Ectodermal cell (in vitro differentiated cells): ENCODE measurements around the gene C3orf22.

Experiments
- H3K27ac ChIP-seq: 2 replicates; pipeline ENCODE4 v1.7.0; 2013; ENCODE audit warnings: mild to moderate bottlenecking, low read depth, low read length; ENCODE audit not compliant: insufficient read depth, poor library complexity, severe bottlenecking
- H3K27me3 ChIP-seq: 2 replicates; pipeline ENCODE4 v1.7.0; 2013; ENCODE audit warnings: mild to moderate bottlenecking, low read length; ENCODE audit not compliant: insufficient read depth, control insufficient read depth, poor library complexity, severe bottlenecking
- H3K36me3 ChIP-seq: one replicate; pipeline ENCODE4 v1.7.0; 2013; ENCODE audit warnings: low read length; ENCODE audit not compliant: control insufficient read depth, insufficient read depth
- H3K4me1 ChIP-seq: one replicate; pipeline ENCODE4 v1.7.0; 2013; ENCODE audit warnings: low read length; ENCODE audit not compliant: control insufficient read depth, insufficient read depth
- H3K4me3 ChIP-seq: 2 replicates; pipeline ENCODE4 v1.7.0; 2013; ENCODE audit warnings: low read depth, low read length, control low read depth; ENCODE audit not compliant: insufficient read depth
- H3K9me3 ChIP-seq: 2 replicates; pipeline ENCODE4 v1.7.0; 2013; ENCODE audit warnings: mild to moderate bottlenecking, low read length, moderate library complexity; ENCODE audit not compliant: control insufficient read depth
- WGBS, 2 experiments: methylation state at CpG; one replicate each; pipeline ENCODE4 v1.1.7; 2013; ENCODE audit warnings: missing lambda C conversion rate in 2 of 2; 5-methylcytosine and 5-hydroxymethylcytosine counted together

Gene C3orf22

DNA sequence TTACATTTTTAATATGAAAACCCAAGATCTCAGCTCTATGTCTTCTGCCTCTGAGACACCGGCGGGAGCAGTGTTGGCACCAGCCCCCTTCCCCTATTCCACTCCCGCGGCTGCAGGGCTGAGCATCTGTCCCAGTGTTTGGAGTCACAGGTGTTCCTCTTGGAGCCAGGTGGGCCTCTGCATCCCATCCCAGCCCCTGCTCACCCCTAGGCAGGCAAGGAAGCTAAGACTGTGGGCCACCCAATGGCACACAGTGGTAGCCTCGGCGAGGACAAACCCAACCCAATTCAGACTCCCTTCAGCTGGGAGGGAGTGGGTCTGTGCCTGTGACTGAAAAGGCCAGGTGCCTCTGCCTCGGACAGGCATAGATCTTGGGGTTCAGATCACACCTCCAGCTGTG lies 31.7 kb downstream of the C3orf22 start:
- Histone ChIP-seq H3K27me3 (peaks cover 36% of the 10 kb centered on the region), H3K4me3 (no peak overlapping the region), H3K9me3 (no peaks in the 10 kb centered on the region), H3K27ac (no peak overlapping the region), H3K4me1 (peaks cover 9% of the 10 kb centered on the region), H3K36me3 (no peaks in the 10 kb centered on the region)
- 85 to 90% methylated on average over 7 of the region's 7 CpGs for WGBS, 2 experiments

DNA sequence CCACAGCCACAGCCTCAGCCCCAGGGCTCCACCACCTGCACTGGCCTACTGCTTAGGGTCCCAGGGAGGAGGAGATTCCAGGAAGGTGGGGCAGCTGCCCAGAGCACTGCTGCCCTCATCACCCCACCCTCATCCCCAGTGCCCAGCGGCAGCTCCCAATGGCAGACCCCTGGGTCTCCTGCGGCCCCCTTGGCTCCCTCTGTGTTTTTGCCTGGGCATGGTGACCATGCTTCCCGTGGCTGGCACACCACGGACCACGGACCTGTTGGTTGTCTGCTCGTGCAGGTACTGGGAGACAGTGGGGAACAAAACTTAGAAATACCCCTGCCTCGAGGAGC lies 32.1 kb downstream of the C3orf22 start:
- H3K36me3 ChIP-seq: no peaks in the 10 kb centered on the region
- WGBS, 2 experiments: 95 to 96% methylated on average over 7 of the region's 7 CpGs
- no peak overlapping the region for H3K27ac ChIP-seq
- no peak overlapping the region for H3K4me3 ChIP-seq
- peaks cover 9% of the 10 kb centered on the region for H3K4me1 ChIP-seq
- no peaks in the 10 kb centered on the region for H3K9me3 ChIP-seq
- H3K27me3 ChIP-seq: peaks cover 36% of the 10 kb centered on the region

- 90% methylated on average over 8 of the region's 8 CpGs for WGBS, 2 experiments
- H3K27me3 ChIP-seq: peaks cover 36% of the 10 kb centered on the region
These were observed 32.7 kb downstream of the C3orf22 start for GRCh38 chr3:126525853-126526667.

DNA sequence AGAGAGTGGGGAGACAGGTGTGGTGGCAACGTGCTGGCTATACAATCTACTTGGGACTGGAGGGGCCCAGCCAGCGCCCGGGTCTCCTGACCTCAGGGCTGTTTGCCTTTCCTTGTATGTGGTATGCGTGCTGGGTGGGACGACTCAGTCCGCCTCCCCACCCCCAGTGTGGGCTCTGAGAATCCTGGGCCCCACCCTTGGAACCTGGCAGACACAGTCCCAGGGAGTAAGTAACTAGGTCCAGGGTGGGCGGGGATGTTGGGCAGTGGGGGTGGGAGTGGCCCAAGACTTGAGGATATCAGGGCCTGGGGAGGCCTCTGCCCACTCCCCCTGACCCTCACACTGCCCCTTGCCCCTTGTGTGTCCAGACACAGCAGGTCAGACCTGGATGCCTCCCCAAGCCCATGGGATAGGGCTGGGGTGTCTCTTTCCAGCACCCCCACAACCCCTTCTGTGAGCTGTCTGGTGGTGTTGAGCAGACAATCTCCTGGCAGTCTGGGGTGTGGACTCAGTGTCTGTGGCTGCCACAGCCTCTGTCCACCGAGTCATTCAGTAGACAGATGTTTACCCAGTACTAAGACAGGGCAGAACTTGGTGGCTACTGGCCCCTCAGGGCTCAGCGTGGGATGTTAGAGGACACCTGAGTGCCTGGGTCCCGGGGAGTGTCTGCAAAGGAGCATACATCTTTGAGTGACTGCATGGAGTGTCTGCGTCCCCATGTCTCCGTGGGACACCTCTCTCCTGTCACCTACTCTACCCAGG lies 33.5 kb downstream of the C3orf22 start:
- Histone ChIP-seq H3K4me1 (peaks cover 9% of the 10 kb centered on the region), H3K27me3 (peaks cover 36% of the 10 kb centered on the region), H3K27ac (no peak overlapping the region), H3K9me3 (no peaks in the 10 kb centered on the region), H3K36me3 (no peaks in the 10 kb centered on the region), H3K4me3 (no peak overlapping the region)
- 85% methylated on average over 12 of the region's 12 CpGs for WGBS, 2 experiments

More at GRCh38 chr3:126525853-126526667, 32.7 kb downstream of the C3orf22 start:
- H3K27ac ChIP-seq: no peak overlapping the region
- no peaks in the 10 kb centered on the region for H3K9me3 ChIP-seq
- H3K4me3 ChIP-seq: no peak overlapping the region
- H3K36me3 ChIP-seq: no peaks in the 10 kb centered on the region
- peaks cover 9% of the 10 kb centered on the region for H3K4me1 ChIP-seq

DNA sequence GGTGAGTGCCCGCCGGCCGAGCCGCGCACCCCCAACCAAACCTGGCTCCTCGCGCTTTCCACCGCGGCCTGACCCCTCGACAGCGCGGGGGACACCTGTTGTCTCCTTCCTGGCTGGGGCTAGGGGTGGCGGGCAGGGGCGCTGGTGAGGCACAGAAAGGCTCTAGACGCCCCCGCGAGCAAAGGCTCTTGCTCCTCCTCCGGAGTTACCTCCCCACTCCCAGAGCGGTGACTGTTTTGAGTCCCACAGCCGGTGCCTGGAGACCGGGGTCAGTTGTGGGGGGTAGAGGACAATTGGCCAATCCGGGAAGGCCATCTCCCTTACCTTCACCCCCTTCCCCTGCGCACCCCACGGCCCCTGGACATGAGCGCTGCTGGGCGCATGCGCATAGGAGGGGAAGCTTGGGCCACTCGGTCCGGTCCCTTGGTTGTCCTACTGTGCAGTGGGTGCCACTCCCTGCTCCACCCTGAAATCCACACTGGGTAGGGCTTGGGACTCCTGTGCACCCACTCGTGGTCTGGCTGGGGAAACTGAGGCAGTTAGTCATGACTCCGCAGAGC lies 34.2 kb downstream of the C3orf22 start:
- Histone ChIP-seq H3K27me3 (peaks cover 36% of the 10 kb centered on the region), H3K4me1 (peaks cover 9% of the 10 kb centered on the region), H3K9me3 (no peaks in the 10 kb centered on the region), H3K27ac (no peak overlapping the region), H3K36me3 (no peaks in the 10 kb centered on the region), H3K4me3 (peak overlapping the region; percentile 42)
- 15 to 17% methylated on average over 31 of the region's 31 CpGs for WGBS, 2 experiments

- 6 to 7% methylated on average over 56 of the region's 56 CpGs for WGBS, 2 experiments
- Histone ChIP-seq H3K9me3 (no peaks in the 10 kb centered on the region), H3K27ac (no peak within 1 kb of the TSS), H3K27me3 (peaks cover 36% of the 10 kb centered on the region), H3K4me3 (peak within 1 kb of the TSS; percentile 42), H3K4me1 (peaks cover 14% of the 10 kb centered on the region), H3K36me3 (no peaks in the 10 kb centered on the region)
These were observed 34.8 kb downstream of the C3orf22 start, which contains the start of gene CHST13 for GRCh38 chr3:126523745-126524428. Gene CHST13 (plus strand): TSS chr3:126524155. CDS start chr3:126524333, 178 bp downstream.

DNA sequence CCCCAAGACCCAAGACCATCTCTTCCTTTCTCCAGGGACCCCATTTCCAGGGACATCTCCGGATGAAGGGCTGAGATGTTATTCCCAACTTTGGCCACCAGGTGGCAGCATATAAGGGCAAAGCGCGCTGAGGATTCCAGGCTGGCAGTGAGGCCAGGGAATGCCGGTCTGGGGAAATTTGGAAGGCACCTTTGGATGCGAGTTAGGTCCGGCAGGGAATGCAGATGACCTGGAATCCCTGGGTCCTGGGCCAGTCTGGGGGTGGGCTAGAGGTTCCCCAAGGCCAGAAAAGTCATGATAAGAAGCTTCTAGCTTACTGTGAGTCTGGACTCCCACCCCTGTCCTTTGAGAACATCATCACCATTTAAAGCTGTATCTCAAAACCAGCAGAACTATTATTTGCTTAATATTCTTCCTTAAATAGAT lies 36.4 kb downstream of the C3orf22 start:
- Histone ChIP-seq H3K36me3 (no peaks in the 10 kb centered on the region), H3K4me1 (peaks cover 20% of the 10 kb centered on the region), H3K9me3 (no peaks in the 10 kb centered on the region), H3K27ac (no peak overlapping the region), H3K27me3 (peaks cover 36% of the 10 kb centered on the region), H3K4me3 (no peak overlapping the region)
- 5 to 6% methylated on average over 6 of the region's 6 CpGs for WGBS, 2 experiments

DNA sequence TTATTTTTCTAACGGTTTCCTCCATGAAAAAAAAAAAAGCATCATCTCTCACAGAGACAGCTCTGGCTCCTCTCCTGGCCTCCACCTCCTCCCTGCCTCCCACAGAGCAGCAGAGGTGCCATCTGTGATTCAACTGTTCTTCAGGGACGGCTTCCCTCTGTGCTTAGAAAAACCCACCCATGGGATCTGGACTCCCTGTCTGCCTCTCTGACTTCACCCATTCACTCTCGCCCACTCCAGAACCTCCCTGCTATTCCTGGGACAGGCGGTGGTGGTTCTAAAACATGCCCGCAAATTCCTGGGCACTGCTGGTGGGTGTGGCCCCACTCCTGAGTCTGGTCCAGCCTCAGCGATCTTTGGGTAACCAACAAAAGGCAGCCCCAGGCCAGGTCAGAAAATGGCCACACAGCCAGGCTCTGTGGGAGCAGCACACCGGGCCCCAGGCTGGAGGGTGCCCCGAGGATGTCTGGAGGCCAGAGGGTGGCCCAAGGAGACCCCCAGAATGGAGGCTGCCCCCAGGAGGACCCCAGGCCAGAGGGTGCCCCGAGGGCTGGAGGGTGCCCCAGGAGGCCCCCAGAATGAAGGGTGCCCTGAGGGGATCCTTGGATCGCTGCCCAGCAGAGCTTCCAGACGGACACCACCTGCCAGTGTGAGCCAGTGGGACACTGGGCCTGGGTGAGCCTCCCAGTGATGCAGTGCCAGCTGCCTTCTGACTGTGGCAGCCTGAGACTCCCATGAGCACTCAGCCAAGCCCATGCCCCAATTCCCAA lies 37.4 kb downstream of the C3orf22 start:
- 92 to 94% methylated on average over 11 of the region's 11 CpGs for WGBS, 2 experiments

DNA sequence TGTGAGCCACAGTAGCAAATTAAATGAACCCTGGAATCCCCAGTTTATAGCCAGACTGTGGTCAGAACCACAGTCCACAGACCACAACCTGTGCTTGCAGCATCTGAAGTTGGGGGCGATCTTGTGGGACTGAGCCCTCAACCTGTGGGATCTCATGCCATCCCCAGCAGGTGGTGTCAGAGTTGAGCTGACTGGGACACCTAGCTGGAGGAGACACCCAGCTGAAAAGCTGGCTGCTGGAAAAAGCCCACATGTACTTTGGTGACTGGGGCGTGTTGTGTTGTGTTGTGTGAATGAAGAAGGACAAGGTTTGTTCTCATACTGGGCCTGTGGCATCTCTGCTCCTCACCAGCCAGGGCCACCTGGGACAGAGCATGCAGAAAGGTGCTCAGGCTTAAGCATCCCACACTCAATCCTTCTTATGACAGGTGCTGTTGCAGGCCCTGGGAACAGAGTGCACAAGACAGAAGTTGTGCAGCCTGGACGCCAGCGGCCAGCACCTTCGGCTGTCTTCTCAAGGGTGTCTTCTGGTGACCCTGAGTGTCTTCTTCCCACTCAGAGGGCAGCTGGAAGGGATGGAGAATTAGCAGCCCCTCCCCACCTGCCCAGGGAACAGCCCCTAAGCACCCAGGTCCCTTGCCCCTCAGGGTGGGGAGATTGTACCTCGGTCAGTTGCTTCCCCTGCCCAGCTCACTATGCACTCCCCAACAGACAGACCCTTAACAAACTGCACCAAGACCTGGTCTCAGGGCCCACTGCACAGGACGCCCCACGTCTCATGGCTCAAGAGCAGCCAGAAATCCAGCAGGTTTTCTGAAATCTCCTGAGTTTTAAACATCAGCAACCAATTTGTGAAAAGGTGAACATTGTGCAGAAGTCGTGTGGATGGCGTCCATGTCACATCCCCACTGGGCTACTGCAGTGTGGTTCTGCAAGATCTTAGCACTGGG lies 39.0 kb downstream of the C3orf22 start:
- Histone ChIP-seq H3K4me3 (no peak overlapping the region), H3K36me3 (no peaks in the 10 kb centered on the region), H3K27ac (no peak overlapping the region), H3K9me3 (no peaks in the 10 kb centered on the region), H3K27me3 (peaks cover 26% of the 10 kb centered on the region), H3K4me1 (peaks cover 19% of the 10 kb centered on the region)
- WGBS, 2 experiments: 93% methylated on average over 10 of the region's 10 CpGs

More for the DNA sequence above, 37.4 kb downstream of the C3orf22 start:
- Histone ChIP-seq H3K27me3 (peaks cover 36% of the 10 kb centered on the region), H3K36me3 (no peaks in the 10 kb centered on the region), H3K27ac (no peak overlapping the region), H3K4me1 (peaks cover 17% of the 10 kb centered on the region), H3K4me3 (no peak overlapping the region), H3K9me3 (no peaks in the 10 kb centered on the region)
